Measurements from ENCODE around the gene ATG5.

Gene ATG5

GRCh38 chr6:106213660-106214289, 111.8 kb downstream of the ATG5 start:
- H3K27me3 Mint-ChIP-seq, result no peaks in the 10 kb centered on the region
- no peaks in the 10 kb centered on the region for H3K4me1 Mint-ChIP-seq (ENCODE audit: low read depth)
- H3K36me3 Mint-ChIP-seq (ENCODE audit: low read depth), result peaks cover 12% of the 10 kb centered on the region
- intact Hi-C loops (cut with micrococcal nuclease), result no loop called here
- H3K4me3 Mint-ChIP-seq, result no peak overlapping the region
- H3K9me3 Mint-ChIP-seq, result no peaks in the 10 kb centered on the region
- no peak overlapping the region for H3K27ac Mint-ChIP-seq

DNA sequence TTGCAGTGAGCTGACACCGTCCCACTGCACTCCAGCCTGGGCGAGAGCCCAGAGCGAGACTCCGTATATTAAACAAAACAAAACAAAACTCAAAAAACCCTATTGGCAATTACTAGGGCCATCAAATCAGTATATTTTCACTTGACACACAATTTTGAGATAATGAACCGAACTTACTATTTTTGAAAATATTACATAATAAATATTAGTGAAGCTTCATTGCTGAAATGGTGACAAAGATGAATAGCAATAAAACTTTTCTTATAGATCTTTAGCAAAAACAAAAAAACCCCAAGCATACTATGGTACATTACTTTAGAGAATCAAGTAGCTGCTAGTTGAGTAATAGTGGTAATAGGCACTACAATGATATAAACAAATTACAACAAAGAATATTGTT, 113.0 kb downstream of the ATG5 start:
- Mint-ChIP-seq H3K9me3 (no peaks in the 10 kb centered on the region), H3K36me3 (ENCODE audit: low read depth) (peaks cover 12% of the 10 kb centered on the region), H3K27me3 (no peaks in the 10 kb centered on the region), H3K4me3 (no peak overlapping the region), H3K4me1 (ENCODE audit: low read depth) (no peaks in the 10 kb centered on the region), H3K27ac (no peak overlapping the region)
- intact Hi-C loops (cut with micrococcal nuclease), result no loop called here

DNA sequence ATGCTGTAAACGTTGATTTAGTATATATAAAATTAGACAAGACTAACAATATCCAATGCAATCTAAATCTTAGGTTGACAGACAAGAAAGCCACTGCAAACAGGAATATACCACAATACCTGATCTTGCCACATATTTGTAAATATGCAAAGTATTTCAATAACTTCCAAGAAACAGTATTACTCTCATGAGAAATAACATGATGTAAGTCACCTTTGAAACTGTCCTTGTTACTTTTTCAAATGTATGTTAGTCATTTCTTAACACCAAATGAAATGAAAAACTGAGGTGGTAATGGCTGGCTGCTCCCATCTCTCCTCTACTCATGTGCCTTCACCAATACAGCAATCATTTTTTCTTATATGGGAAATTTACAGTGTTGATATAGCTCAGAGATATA, 118.7 kb downstream of the ATG5 start:
- Mint-ChIP-seq H3K27ac (no peak overlapping the region), H3K27me3 (no peaks in the 10 kb centered on the region), H3K9me3 (peaks cover 16% of the 10 kb centered on the region), H3K4me3 (no peak overlapping the region), H3K36me3 (ENCODE audit: low read depth) (peaks cover 34% of the 10 kb centered on the region), H3K4me1 (ENCODE audit: low read depth) (no peaks in the 10 kb centered on the region)
- intact Hi-C loops (cut with micrococcal nuclease), result no loop called here

GRCh38 chr6:106204961-106205360, 120.6 kb downstream of the ATG5 start:
- no peaks in the 10 kb centered on the region for H3K27me3 Mint-ChIP-seq
- H3K9me3 Mint-ChIP-seq, result peaks cover 16% of the 10 kb centered on the region
- peaks cover 2% of the 10 kb centered on the region for H3K4me1 Mint-ChIP-seq (ENCODE audit: low read depth)
- H3K36me3 Mint-ChIP-seq (ENCODE audit: low read depth), result peaks cover 41% of the 10 kb centered on the region
- H3K27ac Mint-ChIP-seq, result no peak overlapping the region
- intact Hi-C loops (cut with micrococcal nuclease), result no loop called here
- H3K4me3 Mint-ChIP-seq, result no peak overlapping the region

DNA sequence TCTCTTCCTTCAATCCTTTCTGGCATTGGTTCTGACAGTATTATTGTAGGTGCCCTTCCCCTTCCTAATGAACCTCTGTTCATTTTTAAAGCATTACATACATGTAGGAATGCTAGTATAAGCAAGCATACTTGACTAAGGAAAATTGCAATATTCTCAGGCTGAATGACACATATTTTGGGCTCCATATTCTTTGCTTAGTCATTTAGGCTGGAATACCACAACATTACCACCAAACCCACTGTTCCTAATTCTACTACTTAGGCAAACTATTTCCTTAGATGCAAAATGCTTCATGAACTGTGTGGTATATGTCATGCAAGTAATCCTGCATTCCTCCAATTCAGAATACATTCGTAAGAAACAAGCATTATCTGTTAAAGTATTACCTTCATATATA, 125.6 kb downstream of the ATG5 start:
- Mint-ChIP-seq H3K4me3 (no peak overlapping the region), H3K4me1 (ENCODE audit: low read depth) (peaks cover 11% of the 10 kb centered on the region), H3K27ac (no peak overlapping the region), H3K36me3 (ENCODE audit: low read depth) (peaks cover 43% of the 10 kb centered on the region), H3K9me3 (peaks cover 13% of the 10 kb centered on the region), H3K27me3 (no peaks in the 10 kb centered on the region)
- intact Hi-C loops (cut with micrococcal nuclease), result no loop called here

GRCh38 chr6:106199331-106199730, 126.2 kb downstream of the ATG5 start:
- H3K9me3 Mint-ChIP-seq, result peaks cover 8% of the 10 kb centered on the region
- H3K36me3 Mint-ChIP-seq (ENCODE audit: low read depth), result peaks cover 43% of the 10 kb centered on the region
- no peak overlapping the region for H3K27ac Mint-ChIP-seq
- intact Hi-C loops (cut with micrococcal nuclease), result no loop called here
- no peak overlapping the region for H3K4me3 Mint-ChIP-seq
- H3K4me1 Mint-ChIP-seq (ENCODE audit: low read depth), result peaks cover 11% of the 10 kb centered on the region
- H3K27me3 Mint-ChIP-seq, result no peaks in the 10 kb centered on the region

- peaks cover 42% of the 10 kb centered on the region for H3K36me3 Mint-ChIP-seq (ENCODE audit: low read depth)
- H3K4me3 Mint-ChIP-seq, result no peak overlapping the region
- H3K27me3 Mint-ChIP-seq, result no peaks in the 10 kb centered on the region
- H3K27ac Mint-ChIP-seq, result no peak overlapping the region
- intact Hi-C loops (cut with micrococcal nuclease), result no loop called here
- H3K4me1 Mint-ChIP-seq (ENCODE audit: low read depth), result peaks cover 11% of the 10 kb centered on the region
- peaks cover under 1% of the 10 kb centered on the region for H3K9me3 Mint-ChIP-seq
These were observed 128.1 kb downstream of the ATG5 start for GRCh38 chr6:106197441-106197840.

GRCh38 chr6:106194949-106195921, 130.3 kb downstream of the ATG5 start:
- H3K9me3 Mint-ChIP-seq, result no peaks in the 10 kb centered on the region
- peaks cover 11% of the 10 kb centered on the region for H3K4me1 Mint-ChIP-seq (ENCODE audit: low read depth)
- intact Hi-C loops (cut with micrococcal nuclease), result no loop called here
- peaks cover 30% of the 10 kb centered on the region for H3K36me3 Mint-ChIP-seq (ENCODE audit: low read depth)
- no peak overlapping the region for H3K27ac Mint-ChIP-seq
- H3K4me3 Mint-ChIP-seq, result no peak overlapping the region
- H3K27me3 Mint-ChIP-seq, result no peaks in the 10 kb centered on the region

- Mint-ChIP-seq H3K36me3 (ENCODE audit: low read depth) (peaks cover 24% of the 10 kb centered on the region), H3K9me3 (no peaks in the 10 kb centered on the region)
These were observed 132.7 kb downstream of the ATG5 start for GRCh38 chr6:106192824-106193223.

DNA sequence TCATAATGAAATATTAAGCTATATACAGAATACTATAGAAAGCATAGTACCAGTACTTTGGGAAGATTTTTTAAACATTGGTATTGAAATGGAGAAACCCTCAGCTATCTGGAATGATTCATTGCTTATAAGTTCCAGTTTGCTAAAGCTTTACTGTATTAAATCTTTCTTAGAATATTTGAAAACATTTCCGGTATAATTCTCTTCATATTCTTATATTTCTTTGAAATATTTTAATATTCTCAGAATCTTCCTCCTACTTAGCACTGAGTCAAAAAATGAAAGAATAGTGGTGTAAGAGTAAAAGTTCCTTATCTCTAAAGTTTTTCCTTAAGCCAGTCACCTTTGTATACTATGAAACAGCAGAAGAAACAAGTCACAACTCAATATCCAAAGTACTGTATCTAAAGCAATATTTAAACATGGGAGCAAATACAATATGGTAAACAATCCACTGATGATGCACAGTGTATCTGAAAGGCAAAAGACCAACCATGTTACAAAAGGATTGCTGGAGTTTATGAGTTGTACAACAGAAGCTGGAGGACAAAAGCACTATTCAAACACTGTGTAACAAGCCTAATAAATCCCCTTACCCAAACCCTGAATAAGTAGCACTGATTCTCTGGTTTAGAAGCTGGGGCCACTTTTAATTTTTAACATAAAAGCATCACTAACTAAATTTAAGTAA, 137.3 kb downstream of the ATG5 start:
- H3K4me1 Mint-ChIP-seq (ENCODE audit: low read depth), result peaks cover 4% of the 10 kb centered on the region
- H3K4me3 Mint-ChIP-seq, result no peak overlapping the region
- intact Hi-C loops (cut with micrococcal nuclease), result no loop called here
- H3K27ac Mint-ChIP-seq, result no peak overlapping the region
- peaks cover 16% of the 10 kb centered on the region for H3K36me3 Mint-ChIP-seq (ENCODE audit: low read depth)
- H3K27me3 Mint-ChIP-seq, result no peaks in the 10 kb centered on the region
- H3K9me3 Mint-ChIP-seq, result no peaks in the 10 kb centered on the region

More at GRCh38 chr6:106192824-106193223, 132.7 kb downstream of the ATG5 start:
- Mint-ChIP-seq H3K27me3 (no peaks in the 10 kb centered on the region), H3K4me3 (no peak overlapping the region), H3K4me1 (ENCODE audit: low read depth) (peaks cover 6% of the 10 kb centered on the region), H3K27ac (no peak overlapping the region)
- intact Hi-C loops (cut with micrococcal nuclease), result no loop called here

DNA sequence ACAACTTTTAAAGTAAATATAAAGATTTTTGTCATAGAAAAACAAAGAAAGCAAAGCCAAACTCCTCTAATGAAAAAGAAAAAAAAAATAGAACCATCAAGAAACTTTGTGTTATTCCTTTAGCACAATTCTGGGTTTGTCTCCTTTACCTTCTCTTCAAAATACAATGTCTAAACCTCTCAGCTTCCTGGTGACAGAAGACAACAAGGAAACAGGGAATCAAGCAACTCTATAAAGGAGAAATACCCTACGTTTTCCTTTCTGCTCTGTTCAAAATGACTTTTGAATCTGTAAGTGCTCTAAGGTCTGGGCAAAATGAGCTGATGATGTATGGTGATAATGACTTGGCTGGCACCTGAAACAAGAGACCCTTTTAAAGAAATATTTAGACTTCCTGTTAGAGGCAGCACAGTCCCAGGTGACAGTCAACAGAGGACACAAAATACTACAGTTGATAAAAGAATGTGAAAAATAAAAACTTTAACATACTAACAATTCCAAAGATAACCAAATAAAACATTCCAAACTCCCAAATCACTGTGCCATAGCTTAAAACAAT, 138.1 kb downstream of the ATG5 start:
- H3K4me1 Mint-ChIP-seq (ENCODE audit: low read depth), result peaks cover 4% of the 10 kb centered on the region
- H3K27ac Mint-ChIP-seq, result no peak overlapping the region
- H3K9me3 Mint-ChIP-seq, result no peaks in the 10 kb centered on the region
- no peak overlapping the region for H3K4me3 Mint-ChIP-seq
- peaks cover 11% of the 10 kb centered on the region for H3K36me3 Mint-ChIP-seq (ENCODE audit: low read depth)
- intact Hi-C loops (cut with micrococcal nuclease), result no loop called here
- H3K27me3 Mint-ChIP-seq, result no peaks in the 10 kb centered on the region

GRCh38 chr6:106186714-106187113, 138.8 kb downstream of the ATG5 start:
- Mint-ChIP-seq H3K27ac (no peak overlapping the region), H3K4me3 (no peak overlapping the region), H3K4me1 (ENCODE audit: low read depth) (peaks cover 4% of the 10 kb centered on the region), H3K36me3 (ENCODE audit: low read depth) (peaks cover 10% of the 10 kb centered on the region), H3K9me3 (no peaks in the 10 kb centered on the region), H3K27me3 (no peaks in the 10 kb centered on the region)
- intact Hi-C loops (cut with micrococcal nuclease), result no loop called here

DNA sequence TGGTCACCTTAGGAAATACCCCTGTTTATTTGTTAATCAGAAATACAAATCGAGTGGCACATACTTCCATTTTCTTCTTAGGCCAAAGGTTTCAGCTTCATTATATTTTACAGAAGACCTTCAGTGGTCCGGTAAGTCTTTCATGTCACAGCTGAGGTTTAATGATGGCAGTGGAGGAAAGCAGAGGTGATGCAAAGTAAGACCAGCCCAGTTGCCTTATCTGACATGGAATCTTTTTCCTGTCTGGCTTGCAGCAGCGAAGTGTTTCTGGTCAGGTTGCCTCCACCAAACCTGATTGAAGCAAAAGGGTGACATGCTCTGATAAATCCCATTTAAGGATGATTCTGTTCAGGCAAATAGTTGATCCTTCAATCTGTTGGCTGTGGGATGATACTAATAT, 139.4 kb downstream of the ATG5 start:
- Mint-ChIP-seq H3K27ac (no peak overlapping the region), H3K4me1 (ENCODE audit: low read depth) (peaks cover 4% of the 10 kb centered on the region), H3K4me3 (no peak overlapping the region), H3K9me3 (no peaks in the 10 kb centered on the region), H3K27me3 (no peaks in the 10 kb centered on the region), H3K36me3 (ENCODE audit: low read depth) (peaks cover 10% of the 10 kb centered on the region)
- intact Hi-C loops (cut with micrococcal nuclease), result no loop called here

DNA sequence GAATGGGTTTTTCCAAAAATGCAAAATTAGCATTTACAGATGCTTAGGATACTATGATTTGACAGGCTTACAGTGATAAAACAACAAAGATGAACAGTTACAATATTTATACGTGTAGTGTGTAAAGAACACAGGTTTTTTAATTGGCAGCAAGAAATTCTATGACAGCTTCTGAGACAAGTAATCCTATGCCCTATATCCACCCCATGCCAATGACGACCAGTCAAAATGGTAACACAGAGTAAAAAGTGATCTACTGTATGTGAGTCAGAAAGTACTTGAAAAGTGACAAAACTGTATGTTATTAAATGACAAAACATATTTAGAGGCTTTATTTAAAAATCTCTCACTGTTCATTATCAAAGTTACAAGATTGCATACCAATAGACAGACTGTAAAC, 139.9 kb downstream of the ATG5 start:
- Mint-ChIP-seq H3K36me3 (ENCODE audit: low read depth) (peaks cover 10% of the 10 kb centered on the region), H3K4me3 (no peak overlapping the region), H3K4me1 (ENCODE audit: low read depth) (peaks cover 4% of the 10 kb centered on the region), H3K27ac (no peak overlapping the region), H3K9me3 (no peaks in the 10 kb centered on the region), H3K27me3 (no peaks in the 10 kb centered on the region)
- intact Hi-C loops (cut with micrococcal nuclease), result no loop called here
